ENCODE results near the gene ADORA2A.

ADORA2A gene

DNA sequence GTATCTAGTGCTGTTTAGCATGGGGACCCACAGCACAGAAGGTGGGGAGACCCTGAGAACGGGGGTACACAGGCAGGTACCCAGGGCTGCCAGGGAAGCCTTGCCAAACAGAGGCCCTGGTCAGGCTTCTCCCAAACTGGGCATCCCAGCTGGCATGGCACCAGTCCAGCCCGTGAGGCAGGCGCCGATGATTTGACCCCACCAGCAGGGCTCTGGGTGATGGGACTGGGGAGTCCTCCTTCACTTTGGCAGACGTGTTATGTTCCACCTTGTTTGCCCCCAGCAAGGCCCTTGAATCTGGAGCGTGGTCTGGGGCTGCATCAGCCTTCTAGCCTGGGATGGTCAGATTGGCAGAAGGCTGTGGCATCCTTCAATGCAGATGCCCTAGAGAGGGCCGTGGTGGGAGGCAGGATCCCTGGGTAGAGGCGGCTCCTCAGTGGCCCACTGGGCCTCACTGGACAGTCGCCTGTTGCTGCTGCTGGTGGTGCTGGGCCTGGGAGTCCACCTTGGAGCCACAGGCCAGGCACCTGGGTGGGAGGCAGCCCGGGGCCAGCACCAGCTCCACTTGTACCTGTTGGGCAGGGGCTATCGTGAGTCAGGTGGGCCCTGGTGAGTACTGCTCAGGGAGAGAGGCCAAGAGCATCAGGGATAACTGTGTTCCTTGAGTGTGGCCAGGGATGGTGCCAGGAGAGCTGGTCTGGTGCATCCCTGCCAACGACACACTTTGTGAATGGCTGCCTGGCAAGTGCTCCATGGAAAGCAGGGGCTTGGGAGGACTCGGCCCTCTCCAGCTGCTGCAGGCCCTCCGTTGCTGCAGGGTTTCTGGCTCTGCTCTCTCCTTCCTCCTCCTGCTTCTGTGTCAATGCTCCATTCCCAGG, 3.3 kb downstream of the ADORA2A start:
- peak in 4 of 10 donors; percentile 26 to 76 (median 69) for DNase-seq
- intact Hi-C loops (cut with DNase I): no loop called here

DNA sequence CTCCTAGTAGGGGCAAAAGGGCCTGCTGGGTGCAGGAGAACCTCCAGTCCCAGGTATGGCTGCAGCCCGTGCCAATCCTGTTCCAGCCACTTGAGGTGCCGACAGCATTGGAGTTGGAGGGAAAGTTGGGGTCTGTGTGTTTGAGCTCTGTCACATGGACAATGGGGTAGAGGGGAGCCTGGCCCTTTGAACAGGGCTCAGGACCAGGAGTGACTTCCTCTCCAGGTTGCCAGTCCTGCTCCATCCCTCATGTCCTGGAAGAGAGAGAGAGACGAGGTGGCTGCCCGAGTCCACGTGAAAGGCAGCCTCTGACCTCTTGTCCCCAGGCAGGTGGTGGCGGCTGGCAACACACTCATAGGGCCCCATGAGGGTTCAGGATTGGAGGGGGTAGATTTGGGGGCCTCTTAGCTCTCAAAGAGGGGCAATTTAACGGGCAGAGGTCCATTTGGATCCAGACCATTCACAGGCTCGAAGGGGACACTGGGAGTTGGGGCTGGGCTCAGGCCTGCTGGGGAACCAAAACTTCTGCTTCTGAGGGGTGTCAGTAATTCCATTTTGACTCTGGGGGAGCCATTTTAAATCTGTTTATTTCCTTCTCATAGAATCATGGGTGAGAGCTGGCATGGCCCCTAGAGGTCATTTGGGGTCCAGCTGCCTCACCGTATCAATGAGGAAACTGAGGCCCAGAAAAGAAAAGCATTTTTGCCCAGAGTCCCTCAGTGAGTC, 4.1 kb downstream of the ADORA2A start:
- intact Hi-C loops (cut with DNase I): no loop called here
- peak in 4 of 10 donors; percentile 9 to 47 (median 33) for DNase-seq

DNA sequence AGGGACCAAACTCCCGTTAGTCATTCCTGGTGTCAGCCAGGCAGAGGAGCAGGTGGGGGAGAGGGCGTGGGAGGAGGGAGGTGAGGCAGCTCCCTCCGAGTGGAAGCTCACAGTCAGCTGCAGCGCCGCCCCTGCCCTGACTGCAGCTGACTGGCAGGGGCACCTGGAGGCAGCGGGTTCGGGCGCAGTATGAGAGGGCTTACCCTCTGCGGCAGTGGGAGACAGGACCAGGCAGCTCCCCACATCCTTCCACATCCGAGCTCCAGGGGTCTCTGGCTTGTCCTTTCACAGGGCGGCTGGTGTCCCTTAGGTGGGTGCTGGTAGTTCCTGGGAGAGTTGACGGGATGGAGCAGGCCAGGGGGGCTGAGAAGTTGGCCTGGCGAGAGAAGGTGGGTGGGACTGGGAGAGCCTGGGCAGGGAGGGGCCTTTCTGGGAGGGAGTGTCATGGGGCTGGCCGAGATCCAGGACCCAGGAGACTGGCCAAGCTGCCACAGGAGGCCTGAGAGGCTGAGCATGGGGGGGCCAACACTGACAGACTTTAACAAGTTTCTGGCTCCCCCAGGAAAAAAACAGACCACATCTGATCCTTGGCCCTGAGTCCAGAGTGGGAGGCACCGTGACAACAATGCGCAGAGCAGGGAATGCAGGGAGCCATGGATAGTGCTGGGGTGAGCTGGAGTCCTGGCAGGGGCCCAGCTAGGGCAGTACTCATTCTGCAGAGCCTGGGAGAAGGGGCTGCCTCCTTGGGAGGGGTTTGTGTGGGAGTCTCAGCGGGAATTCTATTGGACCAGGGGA, 4.9 kb downstream of the ADORA2A start:
- intact Hi-C loops (cut with DNase I): no loop called here
- DNase-seq: peak in 5 of 10 donors; percentile 27 to 80 (median 50)

DNA sequence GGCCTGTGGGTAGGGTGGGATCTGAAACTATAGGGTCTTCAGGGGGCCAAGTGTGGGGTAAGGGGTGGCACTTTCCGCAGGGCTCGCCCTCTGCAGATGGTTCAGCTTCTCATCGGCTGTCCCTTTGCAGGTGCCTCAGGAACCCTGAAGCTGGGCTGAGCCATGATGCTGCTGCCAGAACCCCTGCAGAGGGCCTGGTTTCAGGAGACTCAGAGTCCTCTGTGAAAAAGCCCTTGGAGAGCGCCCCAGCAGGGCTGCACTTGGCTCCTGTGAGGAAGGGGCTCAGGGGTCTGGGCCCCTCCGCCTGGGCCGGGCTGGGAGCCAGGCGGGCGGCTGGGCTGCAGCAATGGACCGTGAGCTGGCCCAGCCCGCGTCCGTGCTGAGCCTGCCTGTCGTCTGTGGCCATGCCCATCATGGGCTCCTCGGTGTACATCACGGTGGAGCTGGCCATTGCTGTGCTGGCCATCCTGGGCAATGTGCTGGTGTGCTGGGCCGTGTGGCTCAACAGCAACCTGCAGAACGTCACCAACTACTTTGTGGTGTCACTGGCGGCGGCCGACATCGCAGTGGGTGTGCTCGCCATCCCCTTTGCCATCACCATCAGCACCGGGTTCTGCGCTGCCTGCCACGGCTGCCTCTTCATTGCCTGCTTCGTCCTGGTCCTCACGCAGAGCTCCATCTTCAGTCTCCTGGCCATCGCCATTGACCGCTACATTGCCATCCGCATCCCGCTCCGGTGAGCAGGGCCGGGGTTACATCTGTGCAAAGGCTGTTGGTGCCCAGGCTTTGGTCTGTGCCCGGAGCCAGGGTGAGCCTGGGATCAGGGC, 5.8 kb downstream of the ADORA2A start:
- peak in 2 of 10 donors; percentile 67 to 80 for DNase-seq
- intact Hi-C loops (cut with DNase I): no loop called here

DNA sequence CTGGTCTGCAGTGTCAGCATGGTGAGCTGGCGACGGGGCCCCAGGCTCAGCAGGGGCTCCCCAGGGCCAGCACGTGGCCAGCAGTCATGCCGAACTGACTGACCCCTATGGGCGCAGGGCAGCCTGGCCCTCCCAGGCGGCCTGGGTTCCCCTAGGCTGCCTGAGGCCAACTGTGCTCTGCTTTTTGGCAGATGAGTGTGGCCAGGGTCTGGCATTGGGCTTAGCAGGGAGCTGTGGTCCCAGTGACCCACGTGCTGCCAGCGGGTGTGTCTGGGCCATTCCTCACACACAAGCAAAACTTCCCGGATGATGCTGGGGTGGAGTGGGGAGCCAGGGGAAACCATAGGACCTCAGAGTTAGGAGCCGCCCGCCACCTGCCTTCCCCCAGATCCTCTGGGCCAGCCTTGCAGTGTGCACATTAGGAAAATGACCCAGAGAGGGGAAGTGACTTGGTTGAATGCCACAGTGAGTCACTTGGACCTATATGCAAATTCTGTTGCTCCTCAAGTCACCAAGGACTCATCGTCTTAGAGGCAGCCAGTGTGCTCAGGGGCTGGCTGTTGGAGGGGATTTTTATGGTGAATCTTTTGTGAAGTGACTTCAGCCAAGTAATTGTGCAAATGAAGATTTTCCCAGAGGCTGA, 6.5 kb downstream of the ADORA2A start:
- DNase-seq: no peak
- intact Hi-C loops (cut with DNase I): no loop called here

DNA sequence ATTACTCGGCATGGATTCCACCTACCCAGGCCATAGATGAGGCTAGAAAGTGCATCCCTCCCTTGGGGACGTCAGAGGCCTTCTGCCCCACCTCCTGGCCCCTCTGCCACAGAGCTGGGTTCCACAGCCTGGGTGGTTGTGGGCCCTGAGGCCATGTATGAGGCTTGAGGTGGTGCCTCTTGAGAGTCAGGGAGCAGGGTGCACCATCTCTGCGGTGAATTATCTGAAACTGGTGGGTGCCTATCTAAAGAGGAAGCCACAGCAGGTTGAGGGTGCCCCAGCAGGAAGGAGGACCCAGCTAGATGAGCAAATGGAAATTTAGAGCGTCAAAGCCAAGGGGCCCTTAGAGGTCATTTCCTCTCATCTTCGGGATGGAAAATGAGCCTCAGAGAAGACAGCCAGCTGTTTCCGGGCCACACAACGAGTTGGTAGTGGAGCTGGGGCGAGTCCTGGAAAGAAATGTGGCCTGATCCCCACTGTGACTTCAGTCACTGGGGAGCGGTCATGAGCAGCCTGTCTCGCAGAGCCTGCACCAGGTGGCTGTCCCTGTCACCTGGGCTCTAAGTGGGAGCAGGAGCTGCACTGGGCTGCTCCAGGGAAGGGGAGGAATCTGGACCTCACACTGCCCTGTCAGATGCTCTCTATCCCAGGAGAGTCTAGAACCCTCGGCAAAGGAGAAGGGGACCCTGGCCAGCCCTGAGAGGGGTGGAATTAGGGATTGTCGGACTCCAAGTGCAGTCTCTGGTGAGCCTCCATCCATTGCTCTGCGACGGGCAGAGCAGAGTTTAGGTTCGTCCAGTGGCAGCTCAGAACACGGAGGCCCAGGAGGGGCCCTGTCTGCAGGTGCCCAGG, 7.3 kb downstream of the ADORA2A start:
- peak in 2 of 10 donors; percentile 29 to 43 for DNase-seq

DNA sequence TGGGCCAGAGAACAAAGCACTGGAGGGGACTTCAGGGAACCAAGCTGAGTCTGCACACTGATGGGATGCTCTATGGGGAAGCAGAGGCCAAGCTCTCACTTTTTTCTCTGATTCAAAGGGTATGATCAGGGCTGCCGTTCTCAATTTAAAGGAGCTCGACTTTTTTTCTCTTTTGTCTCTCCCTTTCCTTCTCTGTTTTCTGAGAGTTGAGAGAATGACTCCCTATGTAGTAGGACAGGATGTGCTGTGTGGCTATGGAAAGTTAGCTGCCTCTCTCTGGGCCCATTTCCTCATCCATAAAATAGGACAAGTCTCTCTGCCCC, 7.9 kb downstream of the ADORA2A start:
- intact Hi-C loops (cut with DNase I): no loop called here
- no peak for DNase-seq

More for the DNA sequence above, 7.3 kb downstream of the ADORA2A start:
- intact Hi-C loops (cut with DNase I): no loop called here

DNA sequence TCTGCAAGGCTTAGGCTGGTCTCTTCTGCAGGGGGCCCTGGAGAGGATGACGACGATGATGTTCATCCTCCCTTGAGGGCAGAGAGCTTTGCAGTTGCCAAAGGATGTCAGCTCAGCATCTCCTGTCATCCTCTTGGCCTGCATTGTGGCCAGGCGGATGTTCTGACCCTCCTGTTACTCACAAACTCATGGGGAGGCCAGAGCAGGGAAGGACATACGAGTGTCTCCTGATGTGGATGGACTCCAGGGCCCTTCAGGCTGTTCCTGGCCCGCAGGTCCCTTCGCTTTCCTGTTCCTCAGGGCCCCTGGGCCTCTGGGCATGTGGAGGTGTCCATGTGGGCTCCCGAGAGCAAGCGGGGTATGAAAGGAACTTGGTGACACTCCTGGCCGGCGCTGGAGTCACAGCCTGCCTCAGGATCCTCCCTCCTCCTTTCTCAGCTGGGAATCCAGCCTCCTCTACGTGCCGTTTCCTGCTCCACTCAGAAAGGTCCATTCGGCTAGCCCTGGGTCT, 8.5 kb downstream of the ADORA2A start:
- intact Hi-C loops (cut with DNase I): no loop called here
- DNase-seq: peak in 2 of 10 donors; percentile 19 to 50

DNA sequence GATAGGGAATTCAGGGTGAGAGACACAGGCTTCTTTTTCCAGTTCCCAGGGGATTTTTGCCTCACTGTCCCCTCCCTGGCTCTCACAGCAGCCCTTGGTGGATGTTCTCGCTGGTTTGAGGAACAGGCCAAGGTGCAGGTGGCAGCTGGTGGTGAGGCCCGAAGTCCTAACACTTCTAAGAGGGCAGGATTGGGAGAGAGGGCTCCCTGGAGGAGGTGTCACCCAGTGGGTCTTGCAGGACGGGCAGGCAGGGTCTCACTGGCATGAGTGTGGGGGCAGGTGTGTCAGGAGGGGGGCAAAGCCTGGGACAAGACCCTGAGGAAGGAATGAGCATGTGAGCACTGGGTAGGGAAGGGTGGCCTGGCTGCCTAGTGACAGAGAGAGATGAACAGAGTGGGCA, 9.2 kb downstream of the ADORA2A start:
- intact Hi-C loops (cut with DNase I): no loop called here
- peak in 2 of 10 donors; percentile 7 to 66 for DNase-seq

DNA sequence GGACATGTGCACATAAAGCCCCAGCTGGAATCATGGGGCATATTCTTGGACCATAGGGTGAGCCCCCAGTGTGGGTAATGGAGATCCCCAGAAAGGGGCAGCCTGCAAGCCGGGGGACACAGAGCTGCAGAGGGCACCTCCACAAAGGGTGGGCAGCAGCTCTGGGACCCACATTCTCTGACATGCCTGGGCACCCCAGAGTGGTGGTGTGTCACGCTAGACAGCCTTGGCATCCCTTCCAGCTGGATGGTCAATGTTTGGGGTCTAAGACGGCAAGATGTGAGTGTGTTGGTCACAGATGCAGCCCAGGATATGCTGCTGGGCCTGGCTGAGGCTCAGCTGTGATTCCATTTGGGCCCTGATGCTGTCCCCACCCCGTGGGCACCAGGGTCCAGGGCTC, 9.7 kb downstream of the ADORA2A start:
- peak in 1 of 10 donors; percentile 39 for DNase-seq
- intact Hi-C loops (cut with DNase I): no loop called here

DNA sequence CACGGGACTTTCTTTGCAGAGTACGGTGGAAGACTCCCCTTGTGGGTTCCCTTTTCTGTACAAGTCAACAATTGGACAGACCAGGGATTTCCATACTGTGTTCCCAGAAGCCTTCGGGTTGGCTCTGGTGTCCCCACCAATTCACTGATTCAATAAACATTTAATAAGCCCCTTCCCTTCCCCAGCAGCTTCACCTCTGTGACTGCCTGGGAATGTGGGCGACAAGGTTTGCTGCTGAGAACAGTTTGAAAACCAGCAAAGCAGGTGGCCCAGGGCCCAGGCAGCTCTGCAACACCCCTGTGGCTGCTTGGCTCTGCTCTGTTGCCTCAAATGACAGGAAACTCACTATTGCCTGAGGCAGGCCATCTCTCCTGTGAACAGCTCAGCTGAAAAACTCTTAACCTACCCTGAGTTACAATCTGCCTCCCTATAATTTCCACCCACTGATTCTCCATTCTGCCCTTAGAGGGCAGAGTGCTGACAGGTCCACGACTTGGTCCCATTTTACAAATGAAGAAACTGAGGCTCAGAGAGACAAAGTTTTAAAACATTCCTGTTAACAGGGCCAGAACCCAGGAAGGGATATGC, 10.4 kb downstream of the ADORA2A start:
- no peak for DNase-seq
- intact Hi-C loops (cut with DNase I): no loop called here

DNA sequence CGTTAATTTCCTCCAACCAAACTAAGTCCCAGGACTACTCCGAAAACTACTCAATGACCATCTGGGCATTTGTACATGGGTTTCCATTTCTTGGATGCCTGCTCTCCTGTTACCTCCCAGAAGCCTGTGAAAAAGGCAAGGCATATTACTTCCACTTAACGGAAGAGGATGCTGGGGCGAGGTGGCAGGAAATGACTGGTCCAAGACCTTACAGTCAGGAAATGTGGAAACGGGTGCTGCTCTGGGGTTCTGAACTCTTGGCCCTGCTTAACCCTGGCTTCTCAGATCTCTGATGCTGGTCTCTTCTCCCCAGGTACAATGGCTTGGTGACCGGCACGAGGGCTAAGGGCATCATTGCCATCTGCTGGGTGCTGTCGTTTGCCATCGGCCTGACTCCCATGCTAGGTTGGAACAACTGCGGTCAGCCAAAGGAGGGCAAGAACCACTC, 12.9 kb downstream of the ADORA2A start:
- intact Hi-C loops (cut with DNase I): no loop called here
- DNase-seq: peak in 1 of 10 donors; percentile 41

DNA sequence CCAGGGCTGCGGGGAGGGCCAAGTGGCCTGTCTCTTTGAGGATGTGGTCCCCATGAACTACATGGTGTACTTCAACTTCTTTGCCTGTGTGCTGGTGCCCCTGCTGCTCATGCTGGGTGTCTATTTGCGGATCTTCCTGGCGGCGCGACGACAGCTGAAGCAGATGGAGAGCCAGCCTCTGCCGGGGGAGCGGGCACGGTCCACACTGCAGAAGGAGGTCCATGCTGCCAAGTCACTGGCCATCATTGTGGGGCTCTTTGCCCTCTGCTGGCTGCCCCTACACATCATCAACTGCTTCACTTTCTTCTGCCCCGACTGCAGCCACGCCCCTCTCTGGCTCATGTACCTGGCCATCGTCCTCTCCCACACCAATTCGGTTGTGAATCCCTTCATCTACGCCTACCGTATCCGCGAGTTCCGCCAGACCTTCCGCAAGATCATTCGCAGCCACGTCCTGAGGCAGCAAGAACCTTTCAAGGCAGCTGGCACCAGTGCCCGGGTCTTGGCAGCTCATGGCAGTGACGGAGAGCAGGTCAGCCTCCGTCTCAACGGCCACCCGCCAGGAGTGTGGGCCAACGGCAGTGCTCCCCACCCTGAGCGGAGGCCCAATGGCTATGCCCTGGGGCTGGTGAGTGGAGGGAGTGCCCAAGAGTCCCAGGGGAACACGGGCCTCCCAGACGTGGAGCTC, 13.5 kb downstream of the ADORA2A start:
- intact Hi-C loops (cut with DNase I): no loop called here
- peak in 1 of 10 donors; percentile 72 for DNase-seq

DNA sequence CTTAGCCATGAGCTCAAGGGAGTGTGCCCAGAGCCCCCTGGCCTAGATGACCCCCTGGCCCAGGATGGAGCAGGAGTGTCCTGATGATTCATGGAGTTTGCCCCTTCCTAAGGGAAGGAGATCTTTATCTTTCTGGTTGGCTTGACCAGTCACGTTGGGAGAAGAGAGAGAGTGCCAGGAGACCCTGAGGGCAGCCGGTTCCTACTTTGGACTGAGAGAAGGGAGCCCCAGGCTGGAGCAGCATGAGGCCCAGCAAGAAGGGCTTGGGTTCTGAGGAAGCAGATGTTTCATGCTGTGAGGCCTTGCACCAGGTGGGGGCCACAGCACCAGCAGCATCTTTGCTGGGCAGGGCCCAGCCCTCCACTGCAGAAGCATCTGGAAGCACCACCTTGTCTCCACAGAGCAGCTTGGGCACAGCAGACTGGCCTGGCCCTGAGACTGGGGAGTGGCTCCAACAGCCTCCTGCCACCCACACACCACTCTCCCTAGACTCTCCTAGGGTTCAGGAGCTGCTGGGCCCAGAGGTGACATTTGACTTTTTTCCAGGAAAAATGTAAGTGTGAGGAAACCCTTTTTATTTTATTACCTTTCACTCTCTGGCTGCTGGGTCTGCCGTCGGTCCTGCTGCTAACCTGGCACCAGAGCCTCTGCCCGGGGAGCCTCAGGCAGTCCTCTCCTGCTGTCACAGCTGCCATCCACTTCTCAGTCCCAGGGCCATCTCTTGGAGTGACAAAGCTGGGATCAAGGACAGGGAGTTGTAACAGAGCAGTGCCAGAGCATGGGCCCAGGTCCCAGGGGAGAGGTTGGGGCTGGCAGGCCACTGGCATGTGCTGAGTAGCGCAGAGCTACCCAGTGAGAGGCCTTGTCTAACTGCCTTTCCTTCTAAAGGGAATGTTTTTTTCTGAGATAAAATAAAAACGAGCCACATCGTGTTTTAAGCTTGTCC, 14.3 kb downstream of the ADORA2A start:
- DNase-seq: peak in 1 of 10 donors; percentile 72
- intact Hi-C loops (cut with DNase I): no loop called here

DNA sequence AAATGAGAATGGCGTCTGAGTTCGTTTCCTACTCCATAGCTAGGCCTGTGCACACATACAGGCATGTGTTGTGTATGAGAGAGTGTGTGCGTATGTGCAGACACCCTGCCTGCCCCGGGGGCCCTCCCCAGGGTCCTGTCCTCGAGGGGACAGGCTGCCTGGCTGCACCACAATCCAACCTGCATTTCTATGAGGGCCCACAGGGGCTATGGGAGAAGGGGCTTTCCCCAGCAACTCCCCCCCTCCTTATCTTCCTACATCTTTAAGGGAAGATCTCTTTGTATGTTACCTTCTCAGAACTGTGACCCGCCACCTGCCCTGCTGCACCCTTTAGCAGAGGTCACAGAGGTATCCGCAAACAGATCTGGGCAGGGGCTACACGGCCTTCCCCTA, 14.9 kb downstream of the ADORA2A start:
- DNase-seq: peak in 1 of 10 donors; percentile 61
- intact Hi-C loops (cut with DNase I): no loop called here

DNA sequence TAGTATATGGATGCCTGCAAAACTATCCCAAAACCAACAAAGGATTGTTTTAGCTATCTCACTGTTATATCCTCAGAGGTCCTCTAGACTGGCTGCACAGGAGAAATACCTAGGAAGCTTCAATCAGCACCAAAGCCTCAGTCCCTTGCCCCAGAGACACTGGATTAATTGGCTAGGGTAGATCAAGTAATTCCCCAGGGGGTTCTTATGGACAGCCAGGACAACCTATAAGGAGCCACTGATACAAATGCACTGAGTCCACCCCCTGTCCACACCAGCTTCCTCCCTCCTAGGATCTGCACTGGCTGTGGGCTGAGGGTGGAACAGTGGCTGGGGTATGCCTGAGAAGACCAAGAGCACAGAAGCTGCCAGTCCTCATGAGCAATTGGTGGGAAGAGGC, 16.3 kb downstream of the ADORA2A start:
- DNase-seq: no peak
- intact Hi-C loops (cut with DNase I): no loop called here

Measured in posterior cingulate gyrus (tissue), 11 donors.